ENCODE data around the gene GTF2B.
A peak's percentile ranks its signal among the peaks of the same experiment; 100 is the strongest.
"Not testable (repeated sequence)": the region's sequence is repeated elsewhere in the genome, so short reads cannot be mapped to it uniquely, and the experiment has no call there.

GTF2B gene, protein sequence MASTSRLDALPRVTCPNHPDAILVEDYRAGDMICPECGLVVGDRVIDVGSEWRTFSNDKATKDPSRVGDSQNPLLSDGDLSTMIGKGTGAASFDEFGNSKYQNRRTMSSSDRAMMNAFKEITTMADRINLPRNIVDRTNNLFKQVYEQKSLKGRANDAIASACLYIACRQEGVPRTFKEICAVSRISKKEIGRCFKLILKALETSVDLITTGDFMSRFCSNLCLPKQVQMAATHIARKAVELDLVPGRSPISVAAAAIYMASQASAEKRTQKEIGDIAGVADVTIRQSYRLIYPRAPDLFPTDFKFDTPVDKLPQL
- 73.9 to 128 (median 85.3) reads per million in 4 donors for total RNA-seq

DNA sequence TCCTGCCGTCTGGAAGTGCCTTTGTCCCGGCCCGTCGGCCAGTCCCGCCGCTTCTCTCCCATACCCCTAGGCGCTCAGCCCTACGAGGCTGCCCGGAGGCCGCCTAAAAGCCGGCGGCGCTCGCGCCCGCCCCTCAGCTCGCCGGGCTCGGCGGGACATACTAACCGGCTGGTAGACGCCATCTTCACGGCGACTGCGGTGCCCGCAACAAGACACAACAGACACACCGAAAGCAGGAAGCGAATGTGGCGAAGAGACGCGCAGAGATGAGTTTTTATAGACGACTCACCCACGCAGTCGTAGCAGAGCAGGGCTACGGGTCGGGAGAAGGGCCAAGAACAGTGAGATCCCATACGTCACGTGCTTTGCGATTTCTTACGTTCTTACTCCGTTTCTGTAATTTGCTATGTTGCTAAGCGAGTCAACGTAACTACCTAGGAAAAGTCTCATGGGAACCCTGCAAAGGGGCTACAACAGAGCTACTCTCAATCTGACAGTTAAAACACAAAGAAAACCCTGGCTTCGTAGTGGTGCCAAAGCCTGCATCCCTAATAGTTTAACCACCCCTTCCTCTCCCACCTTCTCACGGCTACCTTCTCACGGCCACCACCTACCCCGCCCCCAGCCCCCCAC, at the start of gene GTF2B:
GTF2B (minus strand) TSS at position 250 of the 633 bp plus-strand sequence; CDS start at position 182, 68 bp downstream.
- DNase-seq, result peak; percentile 84 to 97 (median 91)

DNA sequence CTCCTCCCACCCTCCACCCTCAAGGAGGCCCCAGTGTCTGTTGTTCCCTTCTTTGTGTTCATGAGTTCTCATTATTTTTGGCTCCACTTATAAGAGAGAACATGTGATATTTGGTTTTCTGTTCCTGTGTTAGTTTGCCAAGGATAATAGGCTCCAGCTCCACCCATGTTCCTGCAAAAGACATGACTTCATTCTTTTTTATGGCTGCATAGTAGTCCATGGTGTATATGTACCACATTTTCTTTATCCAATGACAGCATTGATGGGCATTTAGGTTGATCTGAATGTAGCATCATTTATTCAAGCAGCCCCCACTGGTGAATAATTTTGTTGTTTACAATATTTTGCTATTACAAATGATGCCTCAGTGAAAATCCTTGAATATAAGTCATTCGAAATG, 47.2 kb upstream of the GTF2B start:
- DNase-seq, result not testable (repeated sequence)

DNA sequence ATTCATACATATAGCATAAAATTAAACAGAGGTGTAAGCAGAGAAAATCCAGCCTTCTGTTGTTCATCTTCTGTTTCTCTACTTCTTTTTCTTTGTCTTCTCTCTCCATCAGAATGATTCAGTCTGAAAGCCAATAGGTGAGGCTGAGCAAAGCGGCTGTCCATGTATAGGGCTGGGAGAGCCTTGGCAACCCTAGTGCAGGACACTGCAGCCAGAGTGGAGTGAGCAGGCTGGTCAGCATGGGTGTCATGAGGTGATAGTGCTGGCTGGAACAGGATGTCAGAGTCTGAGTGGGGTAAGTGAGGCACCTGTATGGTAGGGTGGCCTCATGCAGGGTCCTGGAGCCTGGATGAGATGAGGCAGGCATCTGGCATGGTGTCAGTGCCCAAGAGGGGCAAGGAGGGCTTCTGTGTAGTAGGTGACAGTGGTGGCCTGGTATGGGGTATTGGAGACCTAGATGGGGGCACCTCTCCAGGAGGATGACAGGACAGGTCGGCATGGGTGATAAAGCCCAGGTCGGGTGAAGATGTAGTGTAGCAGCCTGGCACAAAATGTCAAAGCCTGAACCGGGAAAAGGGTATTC, 45.5 kb upstream of the GTF2B start:
- no peak for DNase-seq

DNA sequence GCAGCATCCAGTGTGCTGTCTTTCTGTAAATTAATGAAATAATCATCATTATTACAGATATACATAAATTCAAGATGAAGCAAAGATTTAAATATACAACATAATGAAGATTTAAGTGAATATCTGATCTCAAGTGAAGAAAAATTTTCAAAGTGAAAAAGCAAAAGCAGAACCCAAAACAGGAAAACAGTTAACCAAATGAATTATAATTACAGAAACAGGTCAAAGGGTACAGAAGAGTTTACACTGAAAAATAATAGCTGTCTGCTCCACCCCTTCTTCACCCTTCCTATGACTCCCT, 44.8 kb upstream of the GTF2B start:
- no peak for DNase-seq

DNA sequence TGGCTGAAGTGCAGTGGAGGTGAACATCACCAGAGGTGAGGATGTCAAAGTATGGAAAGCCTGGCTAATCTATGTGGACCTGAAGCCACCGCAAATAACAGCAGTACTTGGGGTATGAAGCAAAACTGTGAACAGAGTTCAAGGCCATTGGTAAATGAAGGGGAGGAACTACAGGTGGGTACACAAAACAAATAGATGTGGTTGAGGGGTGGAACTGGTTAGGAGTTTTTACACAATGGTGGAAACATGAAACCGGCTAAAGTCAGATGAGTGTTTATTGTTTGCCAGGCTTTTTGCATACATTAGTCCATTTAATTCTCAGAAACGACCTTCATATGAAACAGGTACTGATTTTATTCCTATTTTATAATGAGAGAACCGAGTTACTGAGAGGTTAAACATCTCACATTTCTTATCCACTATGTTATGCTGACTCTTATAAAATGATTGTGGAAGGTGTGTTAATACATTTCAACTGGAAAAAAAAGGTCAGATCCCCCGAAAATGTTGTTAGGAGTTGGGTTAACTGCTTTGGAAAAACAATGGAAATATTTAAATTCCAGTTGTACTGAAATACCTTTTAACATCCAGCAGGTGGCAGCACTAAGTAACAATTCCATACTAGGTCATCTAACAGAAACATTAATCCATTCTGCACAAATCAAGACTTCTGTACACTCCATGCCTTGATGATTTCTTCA, 44.3 kb upstream of the GTF2B start:
- peak in 1 of 5 donors; percentile 25 for DNase-seq

DNA sequence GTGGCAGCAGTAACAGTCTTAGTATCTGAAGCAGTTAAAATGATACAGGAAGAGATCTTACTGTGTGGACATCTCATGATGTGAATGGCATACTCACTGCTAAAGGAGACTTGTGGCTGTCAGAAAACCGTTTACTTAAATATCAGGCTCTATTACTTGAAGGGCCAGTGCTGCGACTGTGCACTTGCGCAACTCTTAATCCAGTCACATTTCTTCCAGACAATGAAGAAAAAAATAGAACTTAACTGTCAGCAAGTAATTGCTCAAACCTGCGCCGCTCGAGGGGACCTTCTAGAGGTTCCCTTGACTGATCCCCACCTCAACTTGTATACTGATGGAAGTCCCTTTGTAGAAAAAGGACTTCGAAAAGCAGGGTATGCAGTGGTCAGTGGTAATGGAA, 38.8 kb upstream of the GTF2B start:
- DNase-seq, result not testable (repeated sequence)

DNA sequence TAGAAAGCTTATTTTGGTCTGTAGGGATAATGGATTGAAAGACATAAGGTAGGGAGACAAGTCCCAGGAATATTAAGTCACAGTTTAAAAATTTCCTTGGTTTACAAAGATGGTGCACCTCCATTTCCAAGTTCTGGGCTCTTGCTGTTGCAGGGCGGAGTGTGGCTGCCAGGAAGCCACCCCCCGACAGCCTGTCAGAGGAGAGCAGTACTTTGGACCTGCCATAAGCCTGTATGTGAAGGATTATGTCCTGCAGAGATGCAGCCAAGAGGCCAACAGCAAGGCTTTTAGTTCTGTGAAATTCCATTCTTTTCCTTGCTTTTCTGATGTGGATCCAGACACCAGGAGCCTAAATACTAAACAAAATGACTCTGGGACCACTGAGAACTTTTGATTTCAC, 31.9 kb upstream of the GTF2B start:
- DNase-seq, result no peak

DNA sequence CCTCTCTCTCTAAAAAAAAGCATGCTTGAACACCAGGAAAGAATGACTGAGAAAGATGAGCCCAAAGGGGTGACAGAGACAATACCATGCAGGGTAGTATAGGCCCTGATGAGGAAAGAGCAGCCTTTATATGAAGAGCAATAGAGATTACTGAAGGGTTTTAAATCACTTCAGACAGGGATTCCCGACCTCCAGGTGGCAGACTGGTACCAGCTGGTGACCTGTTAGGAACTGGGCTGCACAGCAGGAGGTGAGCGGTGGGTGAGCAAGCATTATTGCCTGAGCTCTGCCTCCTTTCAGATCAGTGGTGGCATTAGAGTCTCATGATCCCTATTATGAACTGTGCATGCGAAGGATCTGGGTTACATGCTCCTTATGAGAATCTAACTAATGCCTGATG, 30.8 kb upstream of the GTF2B start:
- DNase-seq, result no peak

DNA sequence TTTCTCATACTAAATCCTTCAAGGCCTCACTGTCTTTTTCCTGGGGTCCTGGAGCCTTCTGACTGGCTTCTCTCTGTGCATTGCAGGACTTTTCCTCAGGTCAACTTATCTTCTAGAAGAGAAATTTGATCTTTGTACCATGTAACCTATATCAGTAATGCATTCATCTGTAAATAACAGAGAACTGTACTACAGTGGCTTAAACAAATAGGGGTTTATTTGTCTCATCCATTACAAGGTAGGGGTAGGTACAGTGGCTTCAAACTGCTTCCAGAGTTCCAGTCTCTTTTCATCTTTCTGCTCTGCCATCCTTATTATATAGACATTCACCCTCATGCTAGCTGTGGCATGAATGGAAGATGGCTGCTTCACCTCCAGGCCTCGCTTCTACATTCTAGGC, 29.5 kb upstream of the GTF2B start:
- DNase-seq, result no peak

DNA sequence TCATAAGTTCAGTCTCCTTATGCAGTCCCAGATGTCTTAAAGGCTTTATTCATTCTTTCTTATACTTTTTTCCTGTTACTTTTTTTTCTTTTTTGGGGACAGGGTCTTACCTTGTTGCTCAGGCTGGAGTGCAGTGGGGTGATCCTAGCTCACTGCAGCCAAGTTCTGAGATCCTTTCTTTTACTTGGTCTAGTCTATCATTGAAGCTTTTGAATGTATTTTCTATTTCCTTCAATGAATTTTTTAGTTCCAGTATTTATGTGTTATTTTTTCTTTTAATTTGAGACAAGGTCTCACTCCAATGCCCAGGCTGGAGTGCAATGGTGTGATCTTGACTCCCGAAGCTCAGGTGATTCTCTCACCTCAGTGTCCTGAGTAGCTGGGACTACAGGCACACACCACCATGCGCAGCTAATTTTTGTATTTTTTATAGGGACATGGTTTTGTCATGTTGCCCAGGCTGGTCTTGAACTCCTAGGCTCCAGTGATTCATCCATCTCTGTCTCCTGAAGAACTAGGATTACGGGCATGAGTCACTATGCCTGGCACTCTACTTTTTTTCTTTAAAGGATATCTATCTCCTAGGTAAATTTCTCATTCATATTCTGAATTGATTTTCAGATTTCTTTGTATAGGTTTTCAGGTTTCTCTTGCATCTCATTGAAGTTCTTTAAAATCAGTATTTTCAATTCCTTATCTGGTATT, 26.1 kb upstream of the GTF2B start:
- no peak for DNase-seq

DNA sequence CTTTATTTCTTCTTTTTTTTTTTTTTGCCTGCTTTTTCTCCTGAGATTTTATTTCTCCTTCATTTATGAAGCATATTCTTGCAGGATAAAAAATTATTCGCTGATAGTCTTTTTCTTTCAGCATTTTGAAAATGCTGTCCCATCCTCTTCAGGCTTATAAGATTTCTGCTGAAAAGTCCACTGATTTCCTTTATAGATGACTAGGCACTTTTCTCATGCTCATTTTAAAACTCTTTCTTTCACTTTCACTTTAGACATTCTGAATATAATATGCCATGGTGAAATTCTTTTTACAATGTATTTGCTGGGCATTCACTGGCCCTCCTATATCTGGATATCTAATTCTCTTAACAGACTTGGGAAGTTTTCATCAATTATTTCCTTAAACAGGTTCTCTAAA, 25.5 kb upstream of the GTF2B start:
- peak in 1 of 5 donors; percentile 16 for DNase-seq

DNA sequence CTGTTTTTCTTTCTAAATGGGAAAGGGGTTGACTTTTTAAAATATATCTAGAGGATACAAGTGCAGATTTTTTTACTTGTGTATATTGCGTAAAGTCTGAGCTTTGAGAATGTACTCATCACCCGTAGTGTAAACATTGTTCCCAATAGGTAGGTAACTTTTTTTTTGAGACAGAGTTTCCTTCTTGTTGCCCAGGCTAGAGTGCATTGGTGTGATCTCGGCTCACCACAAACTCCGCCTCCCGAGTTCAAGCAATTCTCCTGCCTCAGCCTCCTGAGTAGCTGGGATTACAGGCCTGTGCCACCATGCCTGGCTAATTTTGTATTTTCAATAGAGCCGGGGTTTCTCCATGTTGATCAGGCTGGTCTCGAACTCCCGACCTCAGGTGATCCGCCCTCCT, 20.4 kb upstream of the GTF2B start:
- DNase-seq, result not testable (repeated sequence)

DNA sequence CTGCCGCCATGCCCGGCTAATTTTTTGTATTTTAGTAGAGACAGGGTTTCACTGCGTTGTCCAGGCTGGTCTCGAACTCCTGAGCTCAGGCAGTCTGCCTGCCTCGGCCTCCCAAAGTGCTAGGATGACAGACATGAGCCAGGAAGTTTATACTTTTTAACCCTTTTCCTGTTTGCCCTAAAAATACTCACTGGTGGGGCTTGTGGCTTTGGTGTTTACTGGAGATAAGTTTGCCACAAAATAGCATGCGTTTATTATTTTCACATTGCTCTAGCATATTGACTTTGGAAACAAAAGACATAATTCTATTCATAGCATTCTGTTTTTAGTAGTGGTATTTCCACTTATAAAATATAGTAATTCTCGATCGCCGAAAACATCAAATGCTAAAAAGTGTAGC, 19.8 kb upstream of the GTF2B start:
- DNase-seq, result no peak

DNA sequence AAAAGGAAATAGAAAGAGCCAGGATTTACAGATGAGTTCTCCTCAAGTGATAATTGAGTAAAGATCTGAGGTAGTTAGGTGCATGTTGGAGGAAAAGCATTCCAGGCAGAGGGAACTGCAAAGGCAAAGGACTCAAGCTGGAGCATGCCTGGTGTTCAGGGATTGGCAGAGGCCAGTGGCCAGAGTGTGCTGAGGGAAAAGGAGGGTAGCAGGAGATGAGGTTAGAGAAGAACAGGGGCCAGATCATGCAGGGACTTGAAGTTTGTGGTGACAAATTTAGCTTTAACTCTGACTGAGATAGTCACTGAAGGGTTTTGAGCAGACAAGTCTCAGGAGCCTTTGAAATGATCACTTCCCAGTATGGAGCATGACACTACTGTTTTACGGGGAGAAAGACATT, 19.0 kb upstream of the GTF2B start:
- DNase-seq, result no peak

DNA sequence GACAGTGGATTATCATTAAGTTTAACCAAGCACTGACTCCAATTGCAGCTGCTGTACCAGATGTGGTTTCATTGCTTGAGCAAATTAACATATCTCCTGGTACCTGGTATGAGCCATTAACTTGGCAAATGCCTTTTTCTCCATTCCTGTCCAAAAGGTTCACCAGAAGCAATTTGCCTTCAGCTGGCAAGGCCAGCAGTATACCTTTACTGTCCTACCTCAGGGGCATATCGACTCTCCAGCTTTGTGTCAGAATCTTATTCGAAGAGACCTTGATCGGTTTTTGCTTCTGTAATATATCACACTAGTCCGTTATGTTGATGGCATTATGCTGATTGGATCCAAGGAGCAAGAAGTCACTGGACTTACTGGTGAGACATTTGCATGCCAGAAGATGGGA, 9.5 kb upstream of the GTF2B start:
- DNase-seq, result no peak

DNA sequence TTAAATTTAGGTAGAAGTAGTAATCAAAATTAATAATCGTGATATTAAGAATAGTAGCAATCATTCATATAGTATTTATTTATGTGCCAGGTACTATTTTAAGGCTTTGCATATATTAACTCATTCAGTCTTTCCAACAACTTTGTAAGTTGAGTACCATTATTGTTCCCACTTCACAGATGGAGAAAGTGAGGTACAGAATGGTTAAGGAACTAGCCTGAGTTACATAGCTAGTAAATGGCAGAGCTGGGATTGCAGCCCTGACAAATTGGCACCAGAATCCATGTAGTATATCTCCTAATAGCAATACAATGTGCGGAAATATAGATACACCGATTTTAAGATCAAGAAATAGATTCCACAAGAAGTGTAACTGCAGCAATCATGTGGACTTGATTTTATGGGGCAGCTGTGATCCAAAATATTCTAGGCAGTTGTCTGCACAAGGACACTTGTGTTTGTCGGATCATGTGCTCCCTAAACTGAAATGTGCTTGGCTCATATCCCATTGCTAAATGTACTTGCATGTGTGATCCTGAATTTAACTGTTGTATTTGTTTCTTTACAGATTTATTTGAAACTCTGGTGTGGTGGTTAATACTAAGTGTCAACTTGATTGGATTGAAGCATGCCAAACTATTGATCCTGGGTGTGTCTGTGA, 5.8 kb upstream of the GTF2B start:
- no peak for DNase-seq

DNA sequence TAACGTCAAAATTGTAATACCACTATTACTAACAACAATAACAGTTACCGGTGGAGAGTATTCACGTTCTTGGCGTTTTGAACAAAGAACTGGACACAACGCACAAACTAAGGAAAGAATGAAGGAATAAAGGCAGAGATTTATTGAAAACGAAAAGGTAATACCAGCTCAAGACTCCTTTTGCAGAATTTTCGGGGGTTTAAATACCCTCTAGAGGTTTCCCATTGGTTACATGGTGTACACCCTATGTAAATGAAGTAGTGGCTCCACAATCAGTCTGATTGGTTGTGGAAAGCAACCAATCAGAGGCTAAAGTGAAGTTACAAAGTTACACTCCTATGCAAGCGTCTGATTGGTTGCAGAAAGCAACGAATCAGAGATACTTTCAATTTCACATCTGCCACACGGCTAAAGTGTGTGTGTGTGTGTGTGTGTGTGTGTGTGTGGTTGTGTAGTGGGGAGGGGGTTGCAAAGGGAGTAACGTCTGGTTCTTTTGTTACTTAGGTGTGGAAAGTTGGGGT, 1.1 kb upstream of the GTF2B start:
- DNase-seq, result peak in 1 of 5 donors; percentile 66

DNA sequence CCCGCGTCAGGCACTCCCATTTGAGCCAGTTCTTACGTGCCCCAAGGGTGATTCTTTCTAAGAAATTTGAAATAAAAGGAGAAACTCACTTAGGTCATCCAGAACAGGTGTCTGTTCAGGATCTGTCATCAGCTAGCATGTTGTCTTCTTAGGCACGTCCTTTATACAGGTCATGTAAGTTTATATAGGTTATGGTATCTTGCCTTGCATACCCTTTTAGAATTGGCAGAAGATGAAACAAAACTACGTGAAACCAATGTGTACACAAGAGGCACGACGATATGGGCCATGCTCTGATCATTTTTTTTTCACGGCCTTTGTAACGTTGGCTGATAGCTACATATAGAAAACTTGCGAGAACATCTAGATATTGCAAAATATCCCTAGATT, 579 bp upstream of the GTF2B start:
- DNase-seq, result no peak

DNA sequence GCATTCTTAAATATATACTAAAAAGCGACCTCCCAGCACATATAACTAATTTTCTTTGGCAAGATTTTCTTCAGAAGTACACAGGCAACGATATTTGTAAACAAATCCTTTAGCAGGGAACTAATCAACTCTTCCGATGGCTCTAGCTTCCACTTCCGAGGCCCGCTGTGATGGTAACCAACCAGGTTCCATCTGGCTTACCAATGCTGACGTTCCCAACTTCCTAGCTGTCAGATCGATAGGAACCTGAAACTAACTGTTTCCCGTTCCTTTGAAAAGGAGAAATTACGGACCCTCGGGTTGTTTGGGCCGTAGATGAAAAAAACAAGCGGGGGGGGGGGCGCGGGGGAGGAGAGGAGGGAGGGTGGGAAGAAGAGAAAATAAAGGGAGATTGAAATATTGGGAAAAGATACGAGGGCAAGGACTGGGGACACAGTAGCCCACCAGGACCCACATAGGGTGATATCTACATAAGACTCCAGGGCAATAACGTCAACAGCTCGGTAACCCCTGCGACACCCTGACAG, 513 bp downstream of the GTF2B start:
- peak in 4 of 5 donors; percentile 19 to 32 (median 24) for DNase-seq

DNA sequence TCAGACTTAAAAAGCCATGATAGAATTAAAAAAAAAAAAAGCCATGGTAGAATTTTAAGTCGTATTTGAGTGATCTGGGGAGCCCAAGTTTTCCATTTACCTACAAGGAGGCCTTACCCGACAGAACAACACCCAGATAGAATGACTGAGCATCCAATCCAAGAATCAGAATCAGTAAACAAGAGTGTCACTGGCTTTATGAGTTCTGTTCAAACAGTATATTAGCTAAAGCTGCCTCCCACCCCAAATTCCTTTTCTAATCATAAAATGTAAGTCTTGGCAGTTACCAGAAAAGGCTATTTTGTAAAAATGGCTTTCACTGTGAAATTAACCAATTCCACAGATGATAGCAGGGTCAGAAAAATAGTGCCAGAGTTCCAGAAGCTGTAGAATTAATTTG, 1.2 kb downstream of the GTF2B start:
- no peak for DNase-seq

DNA sequence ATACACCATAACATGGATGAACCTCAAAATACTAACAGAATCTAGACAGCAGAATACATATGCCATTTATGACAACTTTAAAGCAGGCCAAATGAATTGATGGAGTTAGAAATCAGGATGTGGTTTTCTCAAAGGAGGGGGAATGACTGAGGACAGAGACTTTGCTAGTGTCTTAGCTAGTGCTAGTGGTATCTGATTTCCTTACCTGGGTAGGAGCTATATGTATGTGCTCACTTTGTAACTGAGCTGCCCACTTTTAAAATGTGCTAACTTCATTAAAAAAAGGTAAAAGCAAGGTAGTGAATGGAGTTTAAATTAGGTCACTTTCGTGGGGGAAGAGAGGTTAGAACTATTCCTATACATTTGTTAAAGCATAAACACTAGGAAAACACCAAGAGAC, 2.6 kb downstream of the GTF2B start:
- peak in 1 of 5 donors; percentile 21 for DNase-seq

DNA sequence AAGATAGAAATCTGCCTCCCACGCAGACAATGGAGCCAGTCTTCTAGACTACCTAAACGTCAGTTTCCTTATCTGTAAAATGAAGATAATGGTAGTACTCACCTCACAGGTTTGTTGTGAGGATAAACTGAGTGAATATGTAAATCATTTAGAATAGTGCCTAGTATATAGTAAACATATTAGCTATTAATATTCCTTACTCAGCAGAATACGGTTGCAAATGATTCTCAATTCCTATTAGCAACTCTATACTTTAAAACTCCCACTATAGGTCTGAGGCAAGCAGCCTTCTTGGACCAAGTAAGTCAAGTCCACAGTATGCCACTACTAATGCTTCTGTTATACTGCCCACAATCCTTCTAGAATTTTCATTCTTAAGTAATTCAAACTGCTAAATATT, 5.4 kb downstream of the GTF2B start:
- DNase-seq, result no peak
